Fibroblast of villous mesenchyme (primary cell): ENCODE measurements around the gene PSMD6. TPM values are rescaled to one million over a fixed set of nuclear protein-coding genes. Genes with fewer than 3 reads are reported as not detected.

Experiments used
- DNase-seq: peaks from one replicate; pipeline ENCODE4 v3.0.0-alpha.2; 2010; ENCODE audit warnings: low read depth
- H3K4me3 ChIP-seq: 2 replicates; pipeline ENCODE4 v1.5.1; 2011; ENCODE audit warnings: low read depth, mild to moderate bottlenecking, low read length
- CTCF ChIP-seq: IDR thresholded peaks from 2 replicates; pipeline ENCODE4 v1.5.1; 2012; ENCODE audit warnings: low read depth, mild to moderate bottlenecking, low read length; ENCODE audit not compliant: insufficient read depth
- total RNA-seq: library from RNA; depleted of rRNA; stranded (reverse); fragments of >200 nt; gene quantifications from 2 replicates; pipeline ENCODE4 v1.2.3, GENCODE V29; 2012

The PSMD6 gene
- total RNA-seq, 1 donor = 101 TPM

- no peak for DNase-seq
- TF ChIP-seq CTCF = no peak
- no peak overlapping the region for H3K4me3 ChIP-seq
These were observed 45.4 kb downstream of the PSMD6 start for GRCh38 chr3:63977893-63978292.

GRCh38 chr3:63976872-63977200, 46.5 kb downstream of the PSMD6 start:
- no peak for TF ChIP-seq CTCF
- no peak for DNase-seq
- no peak overlapping the region for H3K4me3 ChIP-seq

- no peak overlapping the region for H3K4me3 ChIP-seq
These were observed 47.0 kb downstream of the PSMD6 start for GRCh38 chr3:63976161-63976871.

GRCh38 chr3:63975723-63976122, 47.6 kb downstream of the PSMD6 start:
- DNase-seq = peak; percentile 50
- no peak overlapping the region for H3K4me3 ChIP-seq
- no peak for TF ChIP-seq CTCF

More at GRCh38 chr3:63976161-63976871, 47.0 kb downstream of the PSMD6 start:
- peak; percentile 98 for DNase-seq
- no peak for TF ChIP-seq CTCF

GRCh38 chr3:63974451-63974850, 48.8 kb downstream of the PSMD6 start:
- no peak overlapping the region for H3K4me3 ChIP-seq
- no peak for TF ChIP-seq CTCF

GRCh38 chr3:63973406-63973805, 49.9 kb downstream of the PSMD6 start:
- no peak for TF ChIP-seq CTCF
- no peak for DNase-seq
- no peak overlapping the region for H3K4me3 ChIP-seq

More at GRCh38 chr3:63974451-63974850, 48.8 kb downstream of the PSMD6 start:
- no peak for DNase-seq

- no peak for TF ChIP-seq CTCF
- H3K4me3 ChIP-seq = no peak overlapping the region
- no peak for DNase-seq
These were observed 50.3 kb downstream of the PSMD6 start for GRCh38 chr3:63972987-63973386.
